ENCODE data around the gene TBL1XR1.

DNA sequence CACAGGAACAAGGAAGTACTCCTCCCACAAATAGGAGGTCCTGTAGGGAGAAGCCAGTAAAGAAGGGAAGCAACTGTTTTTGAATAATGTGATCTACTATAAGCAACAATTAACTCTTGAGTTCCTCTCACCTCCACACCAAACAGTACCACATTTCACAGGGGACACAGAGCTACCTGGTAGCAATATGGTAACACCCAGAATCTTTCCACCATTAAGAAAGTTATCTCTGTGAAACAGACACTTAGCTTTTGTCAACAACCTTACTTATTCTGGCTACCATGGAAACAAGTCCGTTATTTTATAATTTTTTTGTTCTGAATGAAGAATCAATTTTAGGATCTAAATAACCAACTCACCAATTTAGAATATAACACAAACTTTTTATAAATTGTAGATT is 49.5 kb downstream of the TBL1XR1 start:
- TF ChIP-seq, protein P1, sequence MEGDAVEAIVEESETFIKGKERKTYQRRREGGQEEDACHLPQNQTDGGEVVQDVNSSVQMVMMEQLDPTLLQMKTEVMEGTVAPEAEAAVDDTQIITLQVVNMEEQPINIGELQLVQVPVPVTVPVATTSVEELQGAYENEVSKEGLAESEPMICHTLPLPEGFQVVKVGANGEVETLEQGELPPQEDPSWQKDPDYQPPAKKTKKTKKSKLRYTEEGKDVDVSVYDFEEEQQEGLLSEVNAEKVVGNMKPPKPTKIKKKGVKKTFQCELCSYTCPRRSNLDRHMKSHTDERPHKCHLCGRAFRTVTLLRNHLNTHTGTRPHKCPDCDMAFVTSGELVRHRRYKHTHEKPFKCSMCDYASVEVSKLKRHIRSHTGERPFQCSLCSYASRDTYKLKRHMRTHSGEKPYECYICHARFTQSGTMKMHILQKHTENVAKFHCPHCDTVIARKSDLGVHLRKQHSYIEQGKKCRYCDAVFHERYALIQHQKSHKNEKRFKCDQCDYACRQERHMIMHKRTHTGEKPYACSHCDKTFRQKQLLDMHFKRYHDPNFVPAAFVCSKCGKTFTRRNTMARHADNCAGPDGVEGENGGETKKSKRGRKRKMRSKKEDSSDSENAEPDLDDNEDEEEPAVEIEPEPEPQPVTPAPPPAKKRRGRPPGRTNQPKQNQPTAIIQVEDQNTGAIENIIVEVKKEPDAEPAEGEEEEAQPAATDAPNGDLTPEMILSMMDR (IDR thresholded peaks at IDR 0.05) = no peak
- TF ChIP-seq POLR2A (IDR thresholded peaks at IDR 0.05) = no peak
